Breast epithelium (tissue), 3 donors: ENCODE results near the gene DNAH10.

Experiments
- CTCF ChIP-seq, 3 donors: fragments of 450-650 bp; IDR thresholded peaks; one replicate each; pipeline ENCODE4 v1.5.1; 2016 to 2017; ENCODE audit warnings: antibody characterized with exemption in 3 of 3, mild to moderate bottlenecking in 3 of 3, moderate library complexity in 3 of 3
- POLR2A ChIP-seq: fragments of 450-650 bp; IDR thresholded peaks from one replicate; pipeline ENCODE4 v1.6.1; 2016; ENCODE audit warnings: antibody characterized with exemption, mild to moderate bottlenecking, moderate library complexity
- POLR2AphosphoS5 ChIP-seq, 3 donors: sonication (generic); formaldehyde crosslinking; IDR thresholded peaks; one replicate each; pipeline ENCODE4 v1.6.1; 2017; ENCODE audit warnings: antibody characterized with exemption in 3 of 3

- TF ChIP-seq CTCF (IDR thresholded peaks at IDR 0.05) (no peak), POLR2A (no peak), POLR2AphosphoS5 (IDR thresholded peaks at IDR 0.05) (no peak)
Observed at GRCh38 chr12:123752046-123752445, 10.1 kb upstream of the DNAH10 start.
